A673 (cell line): ENCODE data around the gene FOXP4.

Experiments
- EZH2 ChIP-seq: fragments of 200-600 bp; sonication (generic); IDR thresholded peaks from 2 replicates; pipeline ENCODE4 v1.6.1; 2017; ENCODE audit warnings: borderline replicate concordance, low read depth, mild to moderate bottlenecking, mixed read lengths, antibody characterized with exemption, low read length; ENCODE audit not compliant: poor library complexity, severe bottlenecking
- TF ChIP-seq, protein P1 (sequence below): fragments of 300-800, 200-600 bp; sonication (generic); conservative IDR thresholded peaks from 2 replicates; pipeline ENCODE4 v1.5.1; 2017; ENCODE audit warnings: low read depth, mild to moderate bottlenecking, antibody characterized with exemption, low read length, moderate library complexity, mixed read lengths

DNA sequence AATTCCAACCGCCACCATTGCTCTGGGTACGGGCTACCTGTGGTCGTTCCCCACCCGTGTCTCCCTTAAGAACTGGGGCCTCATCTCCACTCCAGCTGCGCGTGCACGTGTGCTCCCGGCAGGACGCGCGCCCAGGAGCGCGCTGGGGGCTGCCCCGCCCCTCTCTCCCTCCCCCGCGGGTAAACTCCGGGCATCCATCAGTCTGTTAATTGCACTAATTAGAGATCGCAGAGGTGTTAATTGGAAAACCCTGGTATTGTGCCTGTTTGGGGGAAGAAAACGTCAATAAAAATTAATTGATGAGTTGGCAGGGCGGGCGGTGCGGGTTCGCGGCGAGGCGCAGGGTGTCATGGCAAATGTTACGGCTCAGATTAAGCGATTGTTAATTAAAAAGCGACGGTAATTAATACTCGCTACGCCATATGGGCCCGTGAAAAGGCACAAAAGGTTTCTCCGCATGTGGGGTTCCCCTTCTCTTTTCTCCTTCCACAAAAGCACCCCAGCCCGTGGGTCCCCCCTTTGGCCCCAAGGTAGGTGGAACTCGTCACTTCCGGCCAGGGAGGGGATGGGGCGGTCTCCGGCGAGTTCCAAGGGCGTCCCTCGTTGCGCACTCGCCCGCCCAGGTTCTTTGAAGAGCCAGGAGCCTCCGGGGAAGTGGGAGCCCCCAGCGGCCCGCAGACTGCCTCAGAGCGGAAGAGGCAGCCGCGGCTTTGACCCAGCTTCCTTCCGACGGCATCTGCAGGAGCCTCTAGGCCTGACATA, 14.4 kb downstream of the FOXP4 start:
- TF ChIP-seq, protein P1, sequence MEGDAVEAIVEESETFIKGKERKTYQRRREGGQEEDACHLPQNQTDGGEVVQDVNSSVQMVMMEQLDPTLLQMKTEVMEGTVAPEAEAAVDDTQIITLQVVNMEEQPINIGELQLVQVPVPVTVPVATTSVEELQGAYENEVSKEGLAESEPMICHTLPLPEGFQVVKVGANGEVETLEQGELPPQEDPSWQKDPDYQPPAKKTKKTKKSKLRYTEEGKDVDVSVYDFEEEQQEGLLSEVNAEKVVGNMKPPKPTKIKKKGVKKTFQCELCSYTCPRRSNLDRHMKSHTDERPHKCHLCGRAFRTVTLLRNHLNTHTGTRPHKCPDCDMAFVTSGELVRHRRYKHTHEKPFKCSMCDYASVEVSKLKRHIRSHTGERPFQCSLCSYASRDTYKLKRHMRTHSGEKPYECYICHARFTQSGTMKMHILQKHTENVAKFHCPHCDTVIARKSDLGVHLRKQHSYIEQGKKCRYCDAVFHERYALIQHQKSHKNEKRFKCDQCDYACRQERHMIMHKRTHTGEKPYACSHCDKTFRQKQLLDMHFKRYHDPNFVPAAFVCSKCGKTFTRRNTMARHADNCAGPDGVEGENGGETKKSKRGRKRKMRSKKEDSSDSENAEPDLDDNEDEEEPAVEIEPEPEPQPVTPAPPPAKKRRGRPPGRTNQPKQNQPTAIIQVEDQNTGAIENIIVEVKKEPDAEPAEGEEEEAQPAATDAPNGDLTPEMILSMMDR, result no peak
- no peak for TF ChIP-seq EZH2
